ENCODE results near the gene ARNT2. TPM values are rescaled to one million over a fixed set of nuclear protein-coding genes. Genes with fewer than 3 reads are reported as not detected.

The ARNT2 gene
- total RNA-seq, 2 donors from 2014 or later: 9.1 to 43.7 TPM

DNA sequence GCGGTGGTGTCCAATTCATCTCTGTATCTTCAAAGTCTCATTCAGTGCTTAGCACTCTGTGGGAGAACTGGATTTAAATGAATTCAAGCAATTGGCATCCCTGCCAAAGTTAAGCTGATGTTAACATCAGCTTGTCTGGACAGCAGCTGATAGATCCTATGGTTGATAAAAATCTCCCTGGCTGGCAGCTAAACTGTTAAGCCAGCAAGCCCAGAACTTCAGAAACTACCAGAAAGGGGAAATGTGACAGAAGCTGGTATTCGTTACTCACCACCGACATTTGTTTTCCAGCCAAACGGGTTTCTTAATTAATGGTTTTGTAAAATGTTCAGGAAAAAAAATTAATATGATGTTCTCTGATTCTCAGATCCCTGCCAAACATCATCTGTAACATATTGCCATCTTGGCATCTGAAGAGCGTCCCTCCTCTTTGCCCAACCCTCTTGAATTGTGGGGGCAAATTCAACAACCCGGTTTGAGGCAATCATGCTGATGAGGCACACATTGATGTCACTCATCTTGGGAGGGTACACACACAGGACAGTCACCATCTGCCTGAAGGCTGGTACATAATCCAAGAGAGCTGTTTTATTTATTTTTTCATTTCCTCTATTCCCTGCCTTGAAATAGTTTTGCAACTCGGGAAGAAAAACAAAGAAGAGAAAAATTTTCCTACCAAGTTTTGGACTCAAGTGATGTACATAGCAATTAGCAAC, 214.7 kb downstream of the ARNT2 start:
- H3K36me3 ChIP-seq: no peaks in the 10 kb centered on the region
- H3K4me1 ChIP-seq (replicated peaks): peaks cover 5% of the 10 kb centered on the region
- H3K9me3 ChIP-seq: no peaks in the 10 kb centered on the region
- H3K27ac ChIP-seq: no peak overlapping the region
- 35% methylated on average over 7 of the region's 7 CpGs for WGBS
- DNase-seq (ENCODE audit: low spot score): no peak
- H3K4me3 ChIP-seq: no peak overlapping the region
- H3K27me3 ChIP-seq (replicated peaks; ENCODE audit: insufficient read depth): no peaks in the 10 kb centered on the region
- TF ChIP-seq POLR2A (IDR thresholded peaks at IDR 0.05) (no peak), POLR2AphosphoS5 (IDR thresholded peaks at IDR 0.05) (no peak)
- TF ChIP-seq, protein P1, sequence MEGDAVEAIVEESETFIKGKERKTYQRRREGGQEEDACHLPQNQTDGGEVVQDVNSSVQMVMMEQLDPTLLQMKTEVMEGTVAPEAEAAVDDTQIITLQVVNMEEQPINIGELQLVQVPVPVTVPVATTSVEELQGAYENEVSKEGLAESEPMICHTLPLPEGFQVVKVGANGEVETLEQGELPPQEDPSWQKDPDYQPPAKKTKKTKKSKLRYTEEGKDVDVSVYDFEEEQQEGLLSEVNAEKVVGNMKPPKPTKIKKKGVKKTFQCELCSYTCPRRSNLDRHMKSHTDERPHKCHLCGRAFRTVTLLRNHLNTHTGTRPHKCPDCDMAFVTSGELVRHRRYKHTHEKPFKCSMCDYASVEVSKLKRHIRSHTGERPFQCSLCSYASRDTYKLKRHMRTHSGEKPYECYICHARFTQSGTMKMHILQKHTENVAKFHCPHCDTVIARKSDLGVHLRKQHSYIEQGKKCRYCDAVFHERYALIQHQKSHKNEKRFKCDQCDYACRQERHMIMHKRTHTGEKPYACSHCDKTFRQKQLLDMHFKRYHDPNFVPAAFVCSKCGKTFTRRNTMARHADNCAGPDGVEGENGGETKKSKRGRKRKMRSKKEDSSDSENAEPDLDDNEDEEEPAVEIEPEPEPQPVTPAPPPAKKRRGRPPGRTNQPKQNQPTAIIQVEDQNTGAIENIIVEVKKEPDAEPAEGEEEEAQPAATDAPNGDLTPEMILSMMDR (IDR thresholded peaks at IDR 0.05): no peak
- intact Hi-C loops (cut with DNase I): loop anchor here (5.0 kb wide), 1 partner anchor 158 kb away; the partner anchor contains the start of gene CEMIP

DNA sequence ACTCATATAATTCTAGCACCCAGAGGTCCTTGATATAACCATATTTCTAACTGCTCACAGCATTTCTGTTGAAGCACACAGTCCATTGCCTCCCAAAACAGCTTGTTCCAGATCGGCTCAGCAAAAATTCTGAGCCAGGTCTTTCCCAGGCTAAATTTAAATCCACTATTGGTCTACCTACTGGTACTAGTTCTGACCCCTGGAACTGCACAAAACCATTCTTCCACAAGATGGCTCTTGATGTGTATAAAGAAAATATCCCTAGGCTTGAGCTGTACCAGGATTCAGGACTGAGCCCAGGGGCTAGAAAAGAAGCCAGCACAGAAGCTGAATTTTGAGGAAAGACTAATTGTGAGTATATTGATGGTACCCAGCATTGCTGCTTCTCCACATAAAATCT, 215.5 kb downstream of the ARNT2 start:
- no peaks in the 10 kb centered on the region for H3K36me3 ChIP-seq
- intact Hi-C loops (cut with DNase I): loop anchor here (5.0 kb wide), 1 partner anchor 158 kb away; the partner anchor contains the start of gene CEMIP
- H3K27ac ChIP-seq: no peak overlapping the region
- no peak for DNase-seq (ENCODE audit: low spot score)
- H3K4me3 ChIP-seq: no peak overlapping the region
- WGBS: 68% methylated on average over 1 of the region's 1 CpG
- no peaks in the 10 kb centered on the region for H3K27me3 ChIP-seq (replicated peaks; ENCODE audit: insufficient read depth)
- TF ChIP-seq POLR2A (IDR thresholded peaks at IDR 0.05) (no peak), POLR2AphosphoS5 (IDR thresholded peaks at IDR 0.05) (no peak)
- TF ChIP-seq, protein P1 (IDR thresholded peaks at IDR 0.05): peak in 1 of 4 experiments; percentile 17
- H3K9me3 ChIP-seq: no peaks in the 10 kb centered on the region
- H3K4me1 ChIP-seq (replicated peaks): peaks cover 5% of the 10 kb centered on the region

DNA sequence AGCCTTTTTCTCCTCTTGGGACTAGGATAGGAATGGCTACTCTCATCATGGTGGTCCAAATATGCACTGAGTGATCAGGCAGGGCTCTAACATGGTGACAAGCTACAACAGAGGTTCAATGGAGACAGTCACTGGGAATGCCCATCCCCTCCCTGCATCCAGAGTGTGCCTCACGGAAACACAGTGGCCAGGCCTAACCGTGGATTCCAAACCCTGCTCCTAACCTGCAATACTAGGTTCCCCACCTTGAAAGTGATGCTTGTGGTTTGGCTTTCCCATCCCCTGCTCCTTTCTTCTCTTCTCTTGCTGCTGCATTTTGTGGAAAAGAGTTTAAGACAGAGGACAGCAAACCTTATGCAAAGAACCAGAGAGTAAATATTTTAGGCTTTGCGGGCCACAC, 216.0 kb downstream of the ARNT2 start:
- 83% methylated on average over 3 of the region's 3 CpGs for WGBS
- no peak for DNase-seq (ENCODE audit: low spot score)
- intact Hi-C loops (cut with DNase I): no loop called here

DNA sequence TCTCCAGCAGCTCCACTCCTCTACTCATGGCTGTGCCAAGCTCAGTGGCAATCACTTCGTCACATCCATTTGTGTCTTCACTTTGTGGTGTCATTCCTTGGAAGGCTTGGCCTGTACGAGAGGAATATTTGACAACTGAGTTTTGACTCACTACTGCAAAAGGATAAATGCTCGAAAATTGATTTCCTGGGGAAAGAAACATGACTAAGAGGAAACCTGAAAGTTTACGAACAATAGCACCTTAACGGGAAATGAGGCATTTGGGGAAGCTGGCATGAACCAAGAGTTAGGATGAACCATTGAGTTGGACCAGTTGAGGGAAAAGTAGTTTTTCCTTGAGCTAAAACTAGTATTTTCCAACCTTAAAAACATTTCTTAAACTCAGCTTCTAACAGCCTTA, 216.7 kb downstream of the ARNT2 start:
- Histone ChIP-seq H3K27ac (no peak overlapping the region), H3K27me3 (replicated peaks; ENCODE audit: insufficient read depth) (no peaks in the 10 kb centered on the region), H3K36me3 (no peaks in the 10 kb centered on the region), H3K4me1 (replicated peaks) (peaks cover under 1% of the 10 kb centered on the region), H3K4me3 (no peak overlapping the region), H3K9me3 (no peaks in the 10 kb centered on the region)
- WGBS: 91% methylated on average over 5 of the region's 5 CpGs
- TF ChIP-seq POLR2AphosphoS5 (IDR thresholded peaks at IDR 0.05) (no peak), POLR2A (IDR thresholded peaks at IDR 0.05) (no peak)
- TF ChIP-seq, protein P1 (IDR thresholded peaks at IDR 0.05): no peak
- intact Hi-C loops (cut with DNase I): no loop called here
- DNase-seq (ENCODE audit: low spot score): no peak

More for the DNA sequence above, 216.0 kb downstream of the ARNT2 start:
- no peak overlapping the region for H3K4me3 ChIP-seq
- H3K27ac ChIP-seq: no peak overlapping the region
- H3K27me3 ChIP-seq (replicated peaks; ENCODE audit: insufficient read depth): no peaks in the 10 kb centered on the region
- TF ChIP-seq POLR2A (IDR thresholded peaks at IDR 0.05): no peak
- no peaks in the 10 kb centered on the region for H3K36me3 ChIP-seq
- H3K9me3 ChIP-seq: no peaks in the 10 kb centered on the region
- peaks cover 5% of the 10 kb centered on the region for H3K4me1 ChIP-seq (replicated peaks)

DNA sequence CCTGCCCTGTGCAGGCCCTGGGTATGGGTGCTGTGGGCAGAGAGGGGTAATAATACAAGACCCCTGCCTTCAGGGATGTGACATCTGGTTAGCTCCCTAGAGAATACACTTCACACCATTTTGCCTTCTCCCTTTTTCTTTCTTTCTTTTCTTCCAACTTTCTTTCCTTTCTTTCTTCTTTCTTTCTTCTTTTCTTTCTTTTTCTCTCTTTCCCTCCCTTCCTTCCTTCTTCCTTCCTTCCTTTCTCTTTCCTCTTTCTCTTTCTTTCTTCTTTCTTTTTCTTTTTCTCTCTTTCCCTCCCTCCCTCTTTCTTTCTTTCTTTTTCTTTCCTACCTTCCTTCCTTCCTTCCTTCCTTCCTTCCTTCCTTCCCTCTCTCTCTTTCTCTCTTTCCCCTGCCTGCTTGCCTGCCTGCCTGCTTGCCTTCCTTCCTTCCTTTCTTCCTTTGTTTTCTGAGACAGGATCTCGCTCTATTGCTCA, 222.5 kb downstream of the ARNT2 start:
- Histone ChIP-seq H3K9me3 (no peaks in the 10 kb centered on the region), H3K27me3 (replicated peaks; ENCODE audit: insufficient read depth) (no peaks in the 10 kb centered on the region), H3K27ac (no peak overlapping the region), H3K4me1 (replicated peaks) (no peaks in the 10 kb centered on the region), H3K4me3 (no peak overlapping the region), H3K36me3 (no peaks in the 10 kb centered on the region)
- intact Hi-C loops (cut with DNase I): no loop called here
- DNase-seq (ENCODE audit: low spot score): no peak
- WGBS: 93% methylated on average over 1 of the region's 1 CpG
- TF ChIP-seq POLR2AphosphoS5 (IDR thresholded peaks at IDR 0.05) (no peak), POLR2A (IDR thresholded peaks at IDR 0.05) (no peak)
- TF ChIP-seq, protein P1 (IDR thresholded peaks at IDR 0.05): no peak
